Activated CD8-positive, alpha-beta memory T cell treated with anti-CD3 and anti-CD28 coated beads, Interleukin-2, amount 50 U/mL, for 24 hours (primary cell): ENCODE results near the gene FUT9.
"Not testable (repeated sequence)": the region's sequence is repeated elsewhere in the genome, so short reads cannot be mapped to it uniquely, and the experiment has no call there.

Experiments used
- DNase-seq: peaks from one replicate; pipeline ENCODE4 v3.0.0-alpha.2; 2020; ENCODE audit errors: extremely low read depth

Gene FUT9

GRCh38 chr6:96186094-96186493, 170.3 kb downstream of the FUT9 start:
- DNase-seq = no peak

- no peak for DNase-seq
These were observed 170.9 kb downstream of the FUT9 start for GRCh38 chr6:96186516-96187195.

GRCh38 chr6:96194675-96195074, 178.9 kb downstream of the FUT9 start:
- no peak for DNase-seq

- DNase-seq = no peak
These were observed 179.5 kb downstream of the FUT9 start for GRCh38 chr6:96195272-96195671.

- DNase-seq = no peak
These were observed 180.9 kb downstream of the FUT9 start for GRCh38 chr6:96196633-96197032.

GRCh38 chr6:96197241-96197640, 181.5 kb downstream of the FUT9 start:
- no peak for DNase-seq

- DNase-seq = no peak
These were observed 186.8 kb downstream of the FUT9 start for GRCh38 chr6:96202571-96202970.

- DNase-seq = no peak
These were observed 195.6 kb downstream of the FUT9 start for GRCh38 chr6:96211341-96211740.

- no peak for DNase-seq
These were observed 196.3 kb downstream of the FUT9 start for GRCh38 chr6:96212066-96212465.

- no peak for DNase-seq
These were observed 198.0 kb downstream of the FUT9 start for GRCh38 chr6:96213784-96214183.

- DNase-seq = no peak
These were observed 207.9 kb downstream of the FUT9 start for GRCh38 chr6:96223695-96224094.

- DNase-seq = no peak
These were observed 211.4 kb downstream of the FUT9 start for GRCh38 chr6:96227135-96227534.

- no peak for DNase-seq
These were observed 218.7 kb downstream of the FUT9 start for GRCh38 chr6:96234444-96234843.

- DNase-seq = no peak
These were observed 220.2 kb downstream of the FUT9 start for GRCh38 chr6:96235927-96236326.

- DNase-seq = no peak
These were observed 220.7 kb downstream of the FUT9 start for GRCh38 chr6:96236471-96236870.

- no peak for DNase-seq
These were observed 222.0 kb downstream of the FUT9 start for GRCh38 chr6:96237638-96238347.

GRCh38 chr6:96246563-96246962, 230.8 kb downstream of the FUT9 start:
- no peak for DNase-seq

GRCh38 chr6:96249755-96250154, 234.0 kb downstream of the FUT9 start:
- DNase-seq = no peak

- DNase-seq = no peak
These were observed 242.0 kb downstream of the FUT9 start for GRCh38 chr6:96257751-96258150.

- DNase-seq = not testable (repeated sequence)
These were observed 245.1 kb downstream of the FUT9 start for GRCh38 chr6:96260787-96261430.
